AG09319 (cell line): Measurements from ENCODE around the gene ASTN2.

Experiments
- DNase-seq: peaks from one replicate; pipeline ENCODE4 v3.0.0-alpha.2; 2010; ENCODE audit warnings: low read depth; ENCODE audit errors: extremely low read depth
- TF ChIP-seq, protein P1 (sequence below): IDR thresholded peaks from 2 replicates; pipeline ENCODE4 v1.5.1; 2011; ENCODE audit warnings: low read depth, mild to moderate bottlenecking, inconsistent platforms, low read length, moderate library complexity

ASTN2 gene

GRCh38 chr9:117156771-117157535 is 257.9 kb downstream of the ASTN2 start:
- DNase-seq = no peak
- TF ChIP-seq, protein P1, sequence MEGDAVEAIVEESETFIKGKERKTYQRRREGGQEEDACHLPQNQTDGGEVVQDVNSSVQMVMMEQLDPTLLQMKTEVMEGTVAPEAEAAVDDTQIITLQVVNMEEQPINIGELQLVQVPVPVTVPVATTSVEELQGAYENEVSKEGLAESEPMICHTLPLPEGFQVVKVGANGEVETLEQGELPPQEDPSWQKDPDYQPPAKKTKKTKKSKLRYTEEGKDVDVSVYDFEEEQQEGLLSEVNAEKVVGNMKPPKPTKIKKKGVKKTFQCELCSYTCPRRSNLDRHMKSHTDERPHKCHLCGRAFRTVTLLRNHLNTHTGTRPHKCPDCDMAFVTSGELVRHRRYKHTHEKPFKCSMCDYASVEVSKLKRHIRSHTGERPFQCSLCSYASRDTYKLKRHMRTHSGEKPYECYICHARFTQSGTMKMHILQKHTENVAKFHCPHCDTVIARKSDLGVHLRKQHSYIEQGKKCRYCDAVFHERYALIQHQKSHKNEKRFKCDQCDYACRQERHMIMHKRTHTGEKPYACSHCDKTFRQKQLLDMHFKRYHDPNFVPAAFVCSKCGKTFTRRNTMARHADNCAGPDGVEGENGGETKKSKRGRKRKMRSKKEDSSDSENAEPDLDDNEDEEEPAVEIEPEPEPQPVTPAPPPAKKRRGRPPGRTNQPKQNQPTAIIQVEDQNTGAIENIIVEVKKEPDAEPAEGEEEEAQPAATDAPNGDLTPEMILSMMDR = no peak

DNA sequence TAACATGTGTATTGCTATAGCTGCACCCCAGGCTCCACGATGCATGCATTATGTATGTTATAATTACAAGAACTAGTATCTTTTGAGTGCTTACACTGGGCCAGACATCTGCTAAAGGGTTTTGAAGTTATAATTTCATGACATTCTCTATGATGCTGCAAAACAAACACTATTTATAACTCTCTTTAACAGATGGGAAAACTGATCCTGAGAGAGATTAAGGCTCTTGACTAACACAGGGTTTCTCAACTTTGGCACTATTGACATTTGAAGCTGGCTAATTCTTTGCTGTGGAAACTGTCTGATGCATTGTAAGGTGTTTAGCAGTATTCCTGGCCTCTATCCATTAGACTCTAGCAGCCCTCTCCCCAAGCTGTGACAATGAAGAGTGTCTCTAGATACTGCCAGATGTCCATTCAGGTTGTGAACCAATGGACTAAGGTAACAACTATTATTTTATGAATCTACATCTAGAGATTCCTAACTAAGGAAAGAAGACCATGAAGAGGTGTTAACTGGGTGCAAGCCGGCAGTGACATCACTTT is 258.6 kb downstream of the ASTN2 start:
- no peak for DNase-seq
- TF ChIP-seq, protein P1 = no peak

DNA sequence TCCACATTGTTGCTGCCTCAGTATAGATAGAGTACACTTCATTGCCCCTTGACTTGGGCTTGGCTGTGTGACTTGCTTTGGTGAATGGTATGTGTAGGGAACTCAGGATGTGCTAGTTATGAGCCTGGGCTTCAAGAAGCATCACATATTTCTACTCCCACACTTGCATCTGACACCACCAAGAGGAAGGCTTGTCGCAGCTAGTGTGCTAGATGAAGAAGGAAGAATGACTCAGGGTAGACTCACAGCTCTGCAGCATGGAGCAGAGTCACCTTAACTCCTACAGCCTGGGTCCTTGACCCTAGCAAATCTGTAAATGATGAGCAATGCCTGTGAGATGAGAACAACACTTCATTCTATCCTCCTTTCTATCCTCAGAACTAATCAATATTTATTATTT is 261.8 kb downstream of the ASTN2 start:
- no peak for DNase-seq
- TF ChIP-seq, protein P1 = no peak

- no peak for DNase-seq
- TF ChIP-seq, protein P1 = no peak
Observed at GRCh38 chr9:117151716-117152115, 263.1 kb downstream of the ASTN2 start.

DNA sequence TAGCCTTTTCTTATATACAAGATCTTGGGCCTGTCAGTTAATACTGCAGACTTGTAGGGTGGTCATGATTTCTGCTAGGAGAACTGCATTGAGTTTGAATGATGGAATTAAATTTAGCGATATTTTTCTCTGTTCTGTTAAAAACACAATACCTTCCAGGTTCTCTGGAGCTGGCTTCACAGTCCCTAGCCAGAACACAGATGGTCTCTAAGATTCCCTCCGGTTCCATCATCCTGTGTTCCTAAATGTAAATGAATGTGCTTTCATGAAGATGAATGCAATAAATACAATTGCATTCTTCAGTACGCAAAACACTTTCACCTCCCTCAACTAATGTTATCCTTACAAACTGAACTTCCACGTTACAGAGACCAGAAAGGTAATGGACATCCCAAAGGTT is 264.9 kb downstream of the ASTN2 start:
- TF ChIP-seq, protein P1 = no peak
- no peak for DNase-seq

DNA sequence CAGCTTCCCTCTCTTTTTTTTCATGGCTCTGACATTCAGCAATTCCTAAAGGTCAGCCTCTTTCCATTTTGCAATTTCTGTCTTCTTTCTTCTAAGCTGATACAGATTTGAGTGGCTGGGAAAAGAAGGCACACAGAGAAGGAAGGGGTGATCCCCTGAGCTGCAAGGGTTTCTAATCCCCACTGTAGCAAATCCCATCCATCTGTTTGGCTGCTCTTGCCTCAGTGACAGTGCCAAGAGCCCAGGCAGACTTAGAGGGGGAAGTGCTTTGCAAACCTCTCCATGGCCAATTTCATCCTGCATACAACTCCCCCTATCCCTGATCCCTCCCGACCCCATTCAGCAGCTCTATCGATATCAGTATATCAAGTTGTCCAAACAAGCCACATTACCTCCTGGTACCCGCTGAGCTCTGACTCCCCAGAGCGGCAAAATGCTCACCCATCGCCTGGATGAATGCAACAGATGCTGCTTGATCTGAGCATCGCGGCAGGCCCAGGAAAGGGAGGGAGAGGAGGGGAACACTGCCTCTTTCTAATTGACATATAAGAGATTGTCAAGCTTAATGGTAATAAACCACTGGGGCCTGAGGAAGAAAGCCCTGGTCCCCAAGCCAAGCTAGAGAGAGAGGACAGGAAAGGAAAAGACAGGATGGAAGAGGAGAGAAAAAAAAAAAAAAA is 268.9 kb downstream of the ASTN2 start:
- no peak for DNase-seq
- TF ChIP-seq, protein P1 = no peak

- TF ChIP-seq, protein P1 = no peak
- no peak for DNase-seq
Observed at GRCh38 chr9:117145081-117145480, 269.8 kb downstream of the ASTN2 start.
